Measurements from ENCODE around the gene POU2F1. TPM values are rescaled to one million over a fixed set of nuclear protein-coding genes. Genes with fewer than 3 reads are reported as not detected.
"Not testable (repeated sequence)": the region's sequence is repeated elsewhere in the genome, so short reads cannot be mapped to it uniquely, and the experiment has no call there.

Gene POU2F1
- total RNA-seq, 1 experiment from 2014 or later: 24.5 TPM

GRCh38 chr1:167223144-167224103 lies 2.7 kb downstream of the POU2F1 start:
- intact Hi-C loops (cut with micrococcal nuclease): loop anchor here (5.0 kb wide), 1 partner anchor 309 kb away; no protein-coding TSS in a partner anchor
- no peaks in the 10 kb centered on the region for H4K20me1 ChIP-seq (ENCODE audit: insufficient read depth)
- H3K4me2 ChIP-seq (ENCODE audit: low read length): peak overlapping the region; percentile 93; the same call in 1 of the 2 replicates
- H3K4me1 ChIP-seq (ENCODE audit: control insufficient read depth in 1 of 2, insufficient read depth in 2 of 2, low read length in 2 of 2): peaks cover 14 to 45% of the 10 kb centered on the region in 2 experiments
- CTCF ChIA-PET: interaction anchor here (1.1 kb wide), 1 partner anchor 313 kb away, joined by 3 read pairs; no protein-coding TSS in a partner anchor
- no peak overlapping the region for H3K27ac ChIP-seq (ENCODE audit: low read depth, low read length)
- H3K9me2 ChIP-seq (ENCODE audit: insufficient read depth): no peaks in the 10 kb centered on the region
- no peak overlapping the region for H3K4me3 ChIP-seq (replicated peaks in 1 of 2; ENCODE audit: low read depth in 1 of 2, low read length in 2 of 2)
- RAD21 ChIA-PET (ENCODE audit: low non-redundant PET in 1 of 2, low total read pairs in 2 of 2, uncharacterized antibody in 2 of 2, unreplicated experiment in 2 of 2): no interaction called here
- ATAC-seq: no peak
- no peak for TF ChIP-seq TCF7L2 (IDR thresholded peaks at IDR 0.05; ENCODE audit: borderline replicate concordance, extremely low read depth, insufficient read depth, insufficient read length)
- TF ChIP-seq POLR2AphosphoS5 (IDR thresholded peaks at IDR 0.05; ENCODE audit: low read depth, low read length): no peak
- TF ChIP-seq YY1 (IDR thresholded peaks at IDR 0.05; ENCODE audit: extremely low read depth, insufficient replicate concordance, low read depth, low read length): no peak
- no peak for TF ChIP-seq JUND (IDR thresholded peaks at IDR 0.05)
- TF ChIP-seq CTCF (IDR thresholded peaks at IDR 0.05 in 2 of 3, conservative IDR thresholded peaks at IDR 0.05 in 1 of 3; ENCODE audit: borderline replicate concordance in 1 of 3, insufficient read depth in 1 of 3, low read depth in 2 of 3, low read length in 2 of 3): no peak
- no peak for TF ChIP-seq CEBPB (IDR thresholded peaks at IDR 0.05; ENCODE audit: low read depth)
- TF ChIP-seq SP1 (IDR thresholded peaks at IDR 0.05; ENCODE audit: low read depth): no peak
- TF ChIP-seq SRF (IDR thresholded peaks at IDR 0.05; ENCODE audit: low read depth): no peak
- POLR2A ChIA-PET: no interaction called here
- H2AFZ ChIP-seq (ENCODE audit: low read depth, low read length, poor library complexity, severe bottlenecking): no peak overlapping the region
- no TSS peak for BruUV-seq (replicated peaks)
- no peak overlapping the region for H3K9ac ChIP-seq (ENCODE audit: low read length)
- no peaks in the 10 kb centered on the region for H3K27me3 ChIP-seq (ENCODE audit: insufficient read depth, low read length)
- no peaks in the 10 kb centered on the region for H3K9me3 ChIP-seq (ENCODE audit: control insufficient read depth in 1 of 2, insufficient read depth in 1 of 2, low read depth in 1 of 2, low read length in 2 of 2)
- no peaks in the 10 kb centered on the region for H3K36me3 ChIP-seq (ENCODE audit: control insufficient read depth in 1 of 2, insufficient read depth in 2 of 2, low read length in 2 of 2)
- peaks cover 69% of the 10 kb centered on the region for H3K79me2 ChIP-seq (ENCODE audit: insufficient read depth, low read length)
- DNase-seq (ENCODE audit: low read depth, low spot score): no peak

- H3K9ac ChIP-seq (ENCODE audit: low read length); POLR2A ChIA-PET; ATAC-seq; H2AFZ ChIP-seq (ENCODE audit: low read depth, low read length, poor library complexity, severe bottlenecking); RAD21 ChIA-PET (ENCODE audit: low non-redundant PET in 1 of 2, low total read pairs in 2 of 2, uncharacterized antibody in 2 of 2, unreplicated experiment in 2 of 2); H3K9me2 ChIP-seq (ENCODE audit: insufficient read depth); H3K27me3 ChIP-seq (ENCODE audit: insufficient read depth, low read length); BruUV-seq (replicated peaks); CTCF ChIA-PET; DNase-seq (ENCODE audit: low read depth, low spot score); H3K27ac ChIP-seq (ENCODE audit: low read depth, low read length); H3K9me3 ChIP-seq (ENCODE audit: control insufficient read depth in 1 of 2, insufficient read depth in 1 of 2, low read depth in 1 of 2, low read length in 2 of 2); H4K20me1 ChIP-seq (ENCODE audit: insufficient read depth); H3K36me3 ChIP-seq (ENCODE audit: control insufficient read depth in 1 of 2, insufficient read depth in 2 of 2, low read length in 2 of 2); H3K4me2 ChIP-seq (ENCODE audit: low read length); H3K4me3 ChIP-seq (replicated peaks in 1 of 2; ENCODE audit: low read depth in 1 of 2, low read length in 2 of 2): not testable (repeated sequence)
- intact Hi-C loops (cut with micrococcal nuclease): loop anchor here (5.0 kb wide), 1 partner anchor 308 kb away; no protein-coding TSS in a partner anchor
- Histone ChIP-seq H3K4me1 (ENCODE audit: control insufficient read depth in 1 of 2, insufficient read depth in 2 of 2, low read length in 2 of 2) (peaks cover 9 to 41% of the 10 kb centered on the region in 2 experiments), H3K79me2 (ENCODE audit: insufficient read depth, low read length) (peaks cover 83% of the 10 kb centered on the region)
Measured at GRCh38 chr1:167224734-167225235, 4.1 kb downstream of the POU2F1 start.

Data from HCT116 (cell line).